Right cardiac atrium (tissue), 5 donors: Measurements from ENCODE around the gene ATP13A1. TPM values are rescaled to one million over a fixed set of nuclear protein-coding genes. Genes with fewer than 3 reads are reported as not detected.
A peak's percentile ranks its signal among the peaks of the same experiment; 100 is the strongest.

ENCODE experiments used
- ATAC-seq, 2 donors: fragments of 200-7000 bp; cut with Tn5 transposase; one replicate each; pipeline versions ENCODE4 v1.8.0 to v1.9.1; 2020; ENCODE audit warnings: moderate library complexity in 2 of 2, mild to moderate bottlenecking in 1 of 2
- DNase-seq, 3 donors: peaks; one replicate each; pipeline ENCODE4 v3.0.0-alpha.2; 2020
- H3K27ac ChIP-seq: one replicate; pipeline ENCODE4 v1.5.1; 2013; ENCODE audit warnings: mild to moderate bottlenecking, low read length, control low read depth, moderate library complexity
- H3K27me3 ChIP-seq: one replicate; pipeline ENCODE4 v1.6.1; 2013; ENCODE audit not compliant: control insufficient read depth, insufficient read depth
- H3K4me1 ChIP-seq: one replicate; pipeline ENCODE4 v1.6.1; 2013; ENCODE audit warnings: low read length; ENCODE audit not compliant: control insufficient read depth, insufficient read depth
- H3K4me3 ChIP-seq: one replicate; pipeline ENCODE4 v1.5.1; 2013; ENCODE audit warnings: low read length, control low read depth
- H3K9me3 ChIP-seq: one replicate; pipeline ENCODE4 v1.6.1; 2013; ENCODE audit warnings: low read length; ENCODE audit not compliant: control insufficient read depth
- WGBS: extraction: QIAGEN DNeasy Blood & Tissue Kit; methylation state at CpG from one replicate; pipeline ENCODE4 v1.1.7; 2013; 5-methylcytosine and 5-hydroxymethylcytosine counted together
- intact Hi-C, 4 donors: fragments of 100-400 bp; cut with DNase I; formaldehyde crosslinking; loops; one replicate each; pipeline versions ENCODE4 v1.11.0 to v1.14.0; 2022 to 2023
- polyA plus RNA-seq: library from polyadenylated mRNA; stranded (reverse); fragments of 200-250 nt; gene quantifications from one replicate; pipeline ENCODE4 v1.2.3, GENCODE V29; 2013
- total RNA-seq, 4 donors: library from RNA; stranded (reverse); fragmentation: NEBNext Ultra II Directional; extraction: Animal tissue kit (Norgen Biotek cat#: 25700); gene quantifications; one replicate each; pipeline ENCODE4 v1.2.1, GENCODE V29; 2021
- donor health status: healthy with polysubstance abuse.
- donor health status: DM: no; HTN: yes; CAD: no.
- donor health status: DM: no; HTN: no; CAD: no.
- donor health status: DM: no; HTN: yes; CAD: no; lungs with severe emphysema.
- donor health status: DM: yes; HTN: yes; CAD: no.

ATP13A1 gene
- total and polyA plus RNA-seq, 5 donors: 16.7 to 28.0 (median 22.0) TPM

- intact Hi-C loops: no loop called here
- WGBS: 97% methylated on average over 11 of the region's 11 CpGs
- ATAC-seq (no peak), DNase-seq (peak in 1 of 3 donors; percentile 45)
- H3K27ac ChIP-seq: no peak overlapping the region
- H3K9me3 ChIP-seq: no peaks in the 10 kb centered on the region
- H3K4me3 ChIP-seq: no peak overlapping the region
- H3K27me3 ChIP-seq: no peaks in the 10 kb centered on the region
- H3K4me1 ChIP-seq: no peaks in the 10 kb centered on the region
Observed at GRCh38 chr19:19630062-19630414, 33.4 kb downstream of the ATP13A1 start.

GRCh38 chr19:19628501-19629134, 34.9 kb downstream of the ATP13A1 start:
- intact Hi-C loops: no loop called here
- H3K9me3 ChIP-seq: no peaks in the 10 kb centered on the region
- peak; percentile 21 to 58 for ATAC-seq

GRCh38 chr19:19627621-19628500, 35.6 kb downstream of the ATP13A1 start, which contains the start of gene LPAR2:
LPAR2 (minus strand) TSS chr19:19628220; CDS start chr19:19627275, 945 bp downstream.
- H3K4me1 ChIP-seq: no peaks in the 10 kb centered on the region
- WGBS: 2% methylated on average over 87 of the region's 87 CpGs
- no peaks in the 10 kb centered on the region for H3K9me3 ChIP-seq
- H3K27ac ChIP-seq: no peak within 1 kb of the TSS
- H3K27me3 ChIP-seq: no peaks in the 10 kb centered on the region
- intact Hi-C loops: no loop called here
- peak within 1 kb of the TSS; percentile 38 for H3K4me3 ChIP-seq
- peak; percentile 58 for ATAC-seq
- peak in 2 of 3 donors; percentile 71 to 73 for DNase-seq

More at GRCh38 chr19:19628501-19629134, 34.9 kb downstream of the ATP13A1 start:
- Histone ChIP-seq H3K4me1 (no peaks in the 10 kb centered on the region), H3K27me3 (no peaks in the 10 kb centered on the region), H3K27ac (no peak overlapping the region), H3K4me3 (peak overlapping the region; percentile 38)
- DNase-seq: peak in 1 of 3 donors; percentile 64
- 17% methylated on average over 51 of the region's 51 CpGs for WGBS

GRCh38 chr19:19626516-19627472, 36.7 kb downstream of the ATP13A1 start:
- H3K4me3 ChIP-seq: no peak overlapping the region
- 95% methylated on average over 48 of the region's 48 CpGs for WGBS
- no peaks in the 10 kb centered on the region for H3K27me3 ChIP-seq
- ATAC-seq (no peak), DNase-seq (peak in 1 of 3 donors; percentile 56)
- no peaks in the 10 kb centered on the region for H3K4me1 ChIP-seq
- H3K27ac ChIP-seq: no peak overlapping the region
- intact Hi-C loops: no loop called here
- no peaks in the 10 kb centered on the region for H3K9me3 ChIP-seq

GRCh38 chr19:19624032-19624570, 39.4 kb downstream of the ATP13A1 start:
- Histone ChIP-seq H3K9me3 (no peaks in the 10 kb centered on the region), H3K27me3 (no peaks in the 10 kb centered on the region), H3K27ac (no peak overlapping the region), H3K4me3 (no peak overlapping the region), H3K4me1 (no peaks in the 10 kb centered on the region)
- WGBS: 95% methylated on average over 19 of the region's 19 CpGs
- no peak for ATAC-seq
- DNase-seq: no peak
- intact Hi-C loops: no loop called here

GRCh38 chr19:19623383-19623782, 40.1 kb downstream of the ATP13A1 start:
- ATAC-seq (no peak), DNase-seq (no peak)
- intact Hi-C loops: no loop called here
- H3K4me3 ChIP-seq: no peak overlapping the region
- no peak overlapping the region for H3K27ac ChIP-seq
- WGBS: 50% methylated on average over 5 of the region's 5 CpGs
- no peaks in the 10 kb centered on the region for H3K27me3 ChIP-seq
- H3K9me3 ChIP-seq: no peaks in the 10 kb centered on the region
- H3K4me1 ChIP-seq: no peaks in the 10 kb centered on the region

- Histone ChIP-seq H3K27me3 (no peaks in the 10 kb centered on the region), H3K4me3 (no peak overlapping the region), H3K4me1 (no peaks in the 10 kb centered on the region), H3K9me3 (no peaks in the 10 kb centered on the region), H3K27ac (no peak overlapping the region)
- intact Hi-C loops: no loop called here
- WGBS: 65% methylated on average over 7 of the region's 7 CpGs
- ATAC-seq (no peak), DNase-seq (no peak)
Observed at GRCh38 chr19:19619849-19620210, 43.6 kb downstream of the ATP13A1 start.

- WGBS: 61% methylated on average over 21 of the region's 21 CpGs
- no peak for DNase-seq
- no peak overlapping the region for H3K4me3 ChIP-seq
- no peaks in the 10 kb centered on the region for H3K9me3 ChIP-seq
- intact Hi-C loops: no loop called here
- H3K4me1 ChIP-seq: no peaks in the 10 kb centered on the region
- no peak overlapping the region for H3K27ac ChIP-seq
- no peaks in the 10 kb centered on the region for H3K27me3 ChIP-seq
- ATAC-seq: no peak
Observed at GRCh38 chr19:19619181-19619848, 44.2 kb downstream of the ATP13A1 start.

- no peak within 1 kb of the TSS for H3K4me3 ChIP-seq
- no peaks in the 10 kb centered on the region for H3K4me1 ChIP-seq
- 5% methylated on average over 80 of the region's 80 CpGs for WGBS
- DNase-seq (peak; percentile 94 to 97 (median 97)), ATAC-seq (peak; percentile 98 to 99)
- no peaks in the 10 kb centered on the region for H3K9me3 ChIP-seq
- H3K27ac ChIP-seq: no peak within 1 kb of the TSS
- intact Hi-C loops: no loop called here
- H3K27me3 ChIP-seq: no peaks in the 10 kb centered on the region
Observed at GRCh38 chr19:19618219-19619051, 45.0 kb downstream of the ATP13A1 start, which contains the start of gene PBX4. PBX4 (minus strand) TSS chr19:19618687; CDS start chr19:19618629, 58 bp downstream.
